Activated CD4-positive, alpha-beta T cell treated with anti-CD3 and anti-CD28 coated beads, Interleukin-2, amount 50 U/mL, for 1 hour (primary cell): ENCODE data around the gene RPTOR.

ENCODE experiments used
- DNase-seq: peaks from one replicate; pipeline ENCODE4 v3.0.0-alpha.2; 2020

The RPTOR gene

GRCh38 chr17:80822021-80822699 is 277.5 kb downstream of the RPTOR start:
- DNase-seq: no peak

GRCh38 chr17:80822700-80823410 is 278.2 kb downstream of the RPTOR start:
- DNase-seq: no peak

GRCh38 chr17:80824549-80825470 is 280.2 kb downstream of the RPTOR start:
- DNase-seq: no peak

GRCh38 chr17:80825471-80826345 is 281.1 kb downstream of the RPTOR start:
- DNase-seq: no peak

GRCh38 chr17:80826346-80826954 is 281.8 kb downstream of the RPTOR start:
- DNase-seq: no peak

- no peak for DNase-seq
Observed at GRCh38 chr17:80826955-80827645, 282.5 kb downstream of the RPTOR start.

GRCh38 chr17:80827646-80828643 is 283.3 kb downstream of the RPTOR start:
- no peak for DNase-seq

GRCh38 chr17:80829166-80829813 is 284.7 kb downstream of the RPTOR start:
- DNase-seq: no peak

GRCh38 chr17:80830020-80830780 is 285.6 kb downstream of the RPTOR start:
- no peak for DNase-seq

- no peak for DNase-seq
Observed at GRCh38 chr17:80831491-80831890, 286.9 kb downstream of the RPTOR start.

- DNase-seq: no peak
Observed at GRCh38 chr17:80832266-80832676, 287.6 kb downstream of the RPTOR start.

- DNase-seq: peak; percentile 65
Observed at GRCh38 chr17:80832888-80833583, 288.4 kb downstream of the RPTOR start.

- no peak for DNase-seq
Observed at GRCh38 chr17:80833952-80834892, 289.6 kb downstream of the RPTOR start.

- DNase-seq: no peak
Observed at GRCh38 chr17:80834893-80835275, 290.2 kb downstream of the RPTOR start.

GRCh38 chr17:80835816-80836657 is 291.4 kb downstream of the RPTOR start:
- no peak for DNase-seq

- DNase-seq: no peak
Observed at GRCh38 chr17:80836658-80836965, 292.0 kb downstream of the RPTOR start.
